GM21360 (cell line): ENCODE results near the gene ALDH8A1.
A peak's percentile ranks its signal among the peaks of the same experiment; 100 is the strongest.

Experiments
- ATAC-seq: cut with Tn5 transposase; IDR thresholded peaks from one replicate; pipeline ENCODE4 v1.9.1; 2021; ENCODE audit warnings: mild to moderate bottlenecking, moderate library complexity; ENCODE audit not compliant: unreplicated experiment

Gene ALDH8A1

GRCh38 chr6:134949927-134950326, at the start of gene ALDH8A1:
Gene ALDH8A1, minus strand, starts transcription at chr6:134950101. Its CDS starts 48 bp downstream, at chr6:134950053.
- no peak for ATAC-seq

GRCh38 chr6:134999107-134999506, 49.2 kb upstream of the ALDH8A1 start:
- ATAC-seq, result no peak

GRCh38 chr6:134997133-134997995, 47.5 kb upstream of the ALDH8A1 start:
- no peak for ATAC-seq

- no peak for ATAC-seq
Measured at GRCh38 chr6:134995536-134995935, 45.6 kb upstream of the ALDH8A1 start.

- ATAC-seq, result no peak
Measured at GRCh38 chr6:134994431-134994830, 44.5 kb upstream of the ALDH8A1 start.

- no peak for ATAC-seq
Measured at GRCh38 chr6:134992155-134992554, 42.3 kb upstream of the ALDH8A1 start.

GRCh38 chr6:134990262-134990661, 40.4 kb upstream of the ALDH8A1 start:
- ATAC-seq, result no peak

GRCh38 chr6:134984821-134985220, 34.9 kb upstream of the ALDH8A1 start:
- no peak for ATAC-seq

GRCh38 chr6:134983823-134984222, 33.9 kb upstream of the ALDH8A1 start:
- no peak for ATAC-seq

- ATAC-seq, result no peak
Measured at GRCh38 chr6:134982161-134982560, 32.3 kb upstream of the ALDH8A1 start.

GRCh38 chr6:134980846-134981245, 30.9 kb upstream of the ALDH8A1 start:
- ATAC-seq, result no peak

- ATAC-seq, result peak; percentile 94
Measured at GRCh38 chr6:134979142-134979541, 29.2 kb upstream of the ALDH8A1 start.

- ATAC-seq, result no peak
Measured at GRCh38 chr6:134974370-134974769, 24.5 kb upstream of the ALDH8A1 start.

GRCh38 chr6:134967711-134968110, 17.8 kb upstream of the ALDH8A1 start:
- ATAC-seq, result peak; percentile 75

GRCh38 chr6:134964451-134965203, 14.7 kb upstream of the ALDH8A1 start:
- ATAC-seq, result no peak

- no peak for ATAC-seq
Measured at GRCh38 chr6:134962421-134962820, 12.5 kb upstream of the ALDH8A1 start.

- no peak for ATAC-seq
Measured at GRCh38 chr6:134961366-134961765, 11.5 kb upstream of the ALDH8A1 start.

GRCh38 chr6:134959603-134960002, 9.7 kb upstream of the ALDH8A1 start:
- ATAC-seq, result no peak

- no peak for ATAC-seq
Measured at GRCh38 chr6:134956676-134957075, 6.8 kb upstream of the ALDH8A1 start.

- ATAC-seq, result no peak
Measured at GRCh38 chr6:134956032-134956431, 6.1 kb upstream of the ALDH8A1 start.

GRCh38 chr6:134954272-134955000, 4.5 kb upstream of the ALDH8A1 start:
- no peak for ATAC-seq
